ENCODE results near the gene RBM8A. TPM values are rescaled to one million over a fixed set of nuclear protein-coding genes. Genes with fewer than 3 reads are reported as not detected.

The RBM8A gene
- total RNA-seq, 1 experiment from 2014 or later, result 482 TPM

DNA sequence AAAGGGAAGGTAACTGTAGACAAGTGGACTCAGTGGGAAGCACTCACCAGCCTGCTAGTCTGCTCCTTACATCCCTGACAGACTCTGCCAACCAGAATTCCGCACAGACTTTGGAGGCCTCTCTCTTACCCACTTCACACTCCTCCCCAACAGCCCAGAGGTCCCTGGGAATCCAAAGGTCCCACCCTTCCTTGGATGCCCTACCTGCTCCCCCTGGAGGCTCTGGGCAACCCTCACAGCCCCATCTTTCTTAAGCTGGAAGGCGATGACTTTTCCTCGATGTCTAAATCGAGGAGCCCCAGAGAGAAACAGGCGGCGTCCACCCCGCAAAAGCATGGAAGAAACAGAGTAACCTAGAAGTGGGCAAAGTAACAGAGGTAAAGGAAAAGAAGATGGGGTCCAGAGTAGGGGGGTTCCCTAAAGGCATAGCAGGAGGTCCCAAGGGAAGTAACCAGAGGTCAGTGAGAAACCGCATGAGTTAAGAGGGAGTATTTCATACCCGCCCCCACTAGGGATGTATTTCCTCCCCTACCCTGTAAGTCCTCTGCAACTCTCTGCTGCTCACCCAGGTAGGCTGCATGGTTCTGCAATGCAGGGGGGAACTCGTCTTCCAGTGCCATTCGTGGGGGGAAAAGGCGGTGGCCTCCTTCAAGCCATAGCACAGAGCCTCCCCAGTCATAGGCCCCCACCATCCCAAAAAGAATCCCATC lies 25.8 kb downstream of the RBM8A start:
- ATAC-seq, result peak; percentile 22; the same call in 1 of the 2 replicates
- Histone ChIP-seq H3F3A (ENCODE audit: low read length, unreplicated experiment) (no peaks in the 10 kb centered on the region), H3K27ac (ENCODE audit: low read length) (no peak overlapping the region), H3K9me3 (ENCODE audit: low read length) (no peaks in the 10 kb centered on the region), H3K4me2 (ENCODE audit: low read length) (no peak overlapping the region), H3K4me3 (ENCODE audit: low read length) (no peak overlapping the region), H3K4me1 (ENCODE audit: insufficient read depth, low read length) (no peaks in the 10 kb centered on the region), H3K9ac (ENCODE audit: low read length) (no peak overlapping the region), H3K9me2 (replicated peaks; ENCODE audit: low read length) (no peaks in the 10 kb centered on the region), H3K27me3 (ENCODE audit: low read length) (no peaks in the 10 kb centered on the region), H4K20me1 (ENCODE audit: low read length) (no peaks in the 10 kb centered on the region), H3K36me3 (ENCODE audit: low read depth, low read length) (no peaks in the 10 kb centered on the region), H3K79me2 (ENCODE audit: low read length) (no peaks in the 10 kb centered on the region), H2AFZ (ENCODE audit: low read length) (no peak overlapping the region)
- intact Hi-C loops (cut with micrococcal nuclease), result no loop called here
- ChIA-PET POLR2A (ENCODE audit: unreplicated experiment) (no interaction called here), CTCF (interaction anchor here (0.5 kb wide), 1 partner anchor 111 kb away, joined by 8 read pairs; no protein-coding TSS in a partner anchor)
- no TSS peak for BruUV-seq (replicated peaks)
- TF ChIP-seq EZH2phosphoT487 (IDR thresholded peaks at IDR 0.05; ENCODE audit: borderline replicate concordance, low read length), result no peak
- TF ChIP-seq, protein P1, sequence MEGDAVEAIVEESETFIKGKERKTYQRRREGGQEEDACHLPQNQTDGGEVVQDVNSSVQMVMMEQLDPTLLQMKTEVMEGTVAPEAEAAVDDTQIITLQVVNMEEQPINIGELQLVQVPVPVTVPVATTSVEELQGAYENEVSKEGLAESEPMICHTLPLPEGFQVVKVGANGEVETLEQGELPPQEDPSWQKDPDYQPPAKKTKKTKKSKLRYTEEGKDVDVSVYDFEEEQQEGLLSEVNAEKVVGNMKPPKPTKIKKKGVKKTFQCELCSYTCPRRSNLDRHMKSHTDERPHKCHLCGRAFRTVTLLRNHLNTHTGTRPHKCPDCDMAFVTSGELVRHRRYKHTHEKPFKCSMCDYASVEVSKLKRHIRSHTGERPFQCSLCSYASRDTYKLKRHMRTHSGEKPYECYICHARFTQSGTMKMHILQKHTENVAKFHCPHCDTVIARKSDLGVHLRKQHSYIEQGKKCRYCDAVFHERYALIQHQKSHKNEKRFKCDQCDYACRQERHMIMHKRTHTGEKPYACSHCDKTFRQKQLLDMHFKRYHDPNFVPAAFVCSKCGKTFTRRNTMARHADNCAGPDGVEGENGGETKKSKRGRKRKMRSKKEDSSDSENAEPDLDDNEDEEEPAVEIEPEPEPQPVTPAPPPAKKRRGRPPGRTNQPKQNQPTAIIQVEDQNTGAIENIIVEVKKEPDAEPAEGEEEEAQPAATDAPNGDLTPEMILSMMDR (conservative IDR thresholded peaks at IDR 0.05; ENCODE audit: low read depth, low read length), result peak; percentile 31; the same call in 1 of the 2 replicates
- no peak for DNase-seq

DNA sequence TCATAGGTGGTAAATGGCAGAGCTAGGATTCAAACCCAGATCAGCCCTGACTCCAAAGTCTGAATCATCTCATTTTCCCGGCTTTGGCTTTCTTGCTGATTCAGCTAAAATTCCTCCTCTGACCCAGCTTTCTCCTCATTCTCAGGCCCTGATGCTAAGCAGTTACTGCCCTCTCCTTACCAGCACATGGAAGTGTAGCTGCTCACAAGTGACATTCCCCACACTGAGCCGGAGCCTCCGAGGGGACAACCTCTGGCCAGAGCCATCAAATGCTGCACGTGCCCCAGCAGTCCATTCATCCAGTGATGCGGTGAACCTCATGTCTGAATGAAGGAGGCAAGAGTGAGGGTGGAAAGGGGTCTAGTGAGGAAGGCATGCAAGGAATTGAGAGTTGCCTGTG lies 28.5 kb downstream of the RBM8A start:
- H3K27ac ChIP-seq (ENCODE audit: low read length), result no peak overlapping the region
- ATAC-seq, result no peak
- H3K79me2 ChIP-seq (ENCODE audit: low read length), result no peaks in the 10 kb centered on the region
- CTCF ChIA-PET, result interaction anchor here (0.9 kb wide), 1 partner anchor 39 kb away, joined by 3 read pairs; no protein-coding TSS in a partner anchor
- no peak for DNase-seq
- H3K9me2 ChIP-seq (replicated peaks; ENCODE audit: low read length), result no peaks in the 10 kb centered on the region
- no TSS peak for BruUV-seq (replicated peaks)
- H3K4me2 ChIP-seq (ENCODE audit: low read length), result no peak overlapping the region
- no peaks in the 10 kb centered on the region for H3F3A ChIP-seq (ENCODE audit: low read length, unreplicated experiment)
- no peaks in the 10 kb centered on the region for H4K20me1 ChIP-seq (ENCODE audit: low read length)
- TF ChIP-seq, protein P1 (conservative IDR thresholded peaks at IDR 0.05; ENCODE audit: low read depth, low read length), result no peak
- TF ChIP-seq EZH2 (IDR thresholded peaks at IDR 0.05; ENCODE audit: low read length, unreplicated experiment) (no peak), EZH2phosphoT487 (IDR thresholded peaks at IDR 0.05; ENCODE audit: borderline replicate concordance, low read length) (no peak)
- no peaks in the 10 kb centered on the region for H3K27me3 ChIP-seq (ENCODE audit: low read length)
- no peaks in the 10 kb centered on the region for H3K9me3 ChIP-seq (ENCODE audit: low read length)
- no peak overlapping the region for H3K4me3 ChIP-seq (ENCODE audit: low read length)
- H2AFZ ChIP-seq (ENCODE audit: low read length), result no peak overlapping the region
- no peak overlapping the region for H3K9ac ChIP-seq (ENCODE audit: low read length)
- H3K36me3 ChIP-seq (ENCODE audit: low read depth, low read length), result no peaks in the 10 kb centered on the region
- intact Hi-C loops (cut with micrococcal nuclease), result no loop called here
- POLR2A ChIA-PET (ENCODE audit: unreplicated experiment), result no interaction called here
- H3K4me1 ChIP-seq (ENCODE audit: insufficient read depth, low read length), result no peaks in the 10 kb centered on the region

DNA sequence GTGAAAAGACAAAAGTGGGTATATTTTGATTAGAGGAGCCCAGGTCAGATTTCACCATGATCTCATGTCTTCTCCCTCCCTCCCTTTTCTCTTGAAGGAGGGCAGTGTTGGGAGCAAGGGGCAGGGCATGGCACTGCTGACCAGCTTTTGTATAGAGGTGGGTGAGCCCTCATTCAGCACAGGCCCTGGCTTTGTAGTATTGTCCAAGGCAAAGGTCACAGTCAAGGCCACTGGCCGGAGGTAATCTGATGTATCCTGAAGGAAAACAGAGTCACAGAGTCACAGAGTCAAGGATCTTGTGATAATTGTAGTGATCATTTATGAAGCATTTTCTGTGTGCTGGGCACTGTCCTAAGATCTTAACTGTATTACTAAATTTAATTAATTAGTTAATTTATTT lies 29.3 kb downstream of the RBM8A start:
- no TSS peak for BruUV-seq (replicated peaks)
- ChIA-PET POLR2A (ENCODE audit: unreplicated experiment) (no interaction called here), CTCF (no interaction called here)
- Histone ChIP-seq H3K4me1 (ENCODE audit: insufficient read depth, low read length) (peaks cover 5% of the 10 kb centered on the region), H3K36me3 (ENCODE audit: low read depth, low read length) (no peaks in the 10 kb centered on the region), H3F3A (ENCODE audit: low read length, unreplicated experiment) (no peaks in the 10 kb centered on the region), H3K9ac (ENCODE audit: low read length) (no peak overlapping the region), H3K79me2 (ENCODE audit: low read length) (no peaks in the 10 kb centered on the region), H4K20me1 (ENCODE audit: low read length) (no peaks in the 10 kb centered on the region), H3K4me2 (ENCODE audit: low read length) (no peak overlapping the region), H3K27me3 (ENCODE audit: low read length) (no peaks in the 10 kb centered on the region), H3K4me3 (ENCODE audit: low read length) (no peak overlapping the region), H3K9me2 (replicated peaks; ENCODE audit: low read length) (no peaks in the 10 kb centered on the region), H3K9me3 (ENCODE audit: low read length) (no peaks in the 10 kb centered on the region), H3K27ac (ENCODE audit: low read length) (no peak overlapping the region), H2AFZ (ENCODE audit: low read length) (no peak overlapping the region)
- intact Hi-C loops (cut with micrococcal nuclease), result no loop called here
- ATAC-seq (no peak), DNase-seq (no peak)
- TF ChIP-seq, protein P1 (conservative IDR thresholded peaks at IDR 0.05; ENCODE audit: low read depth, low read length), result no peak
- no peak for TF ChIP-seq EZH2phosphoT487 (IDR thresholded peaks at IDR 0.05; ENCODE audit: borderline replicate concordance, low read length)
- TF ChIP-seq EZH2 (IDR thresholded peaks at IDR 0.05; ENCODE audit: low read length, unreplicated experiment), result no peak

Data from PC-3 (cell line).